SK-N-SH (cell line): ENCODE data around the gene PLEKHA4.
"Not testable (repeated sequence)": the region's sequence is repeated elsewhere in the genome, so short reads cannot be mapped to it uniquely, and the experiment has no call there.

Experiments
- CTCF ChIP-seq: fragments of 200-600 bp; sonication (generic); IDR thresholded peaks from 2 replicates; pipeline ENCODE4 v1.6.1; 2017; ENCODE audit warnings: antibody characterized with exemption, mild to moderate bottlenecking, moderate library complexity
- GABPA ChIP-seq: IDR thresholded peaks from 2 replicates; pipeline ENCODE4 v1.4.0; 2012; ENCODE audit warnings: low read depth, mild to moderate bottlenecking
- MEF2A ChIP-seq: IDR thresholded peaks from 2 replicates; pipeline ENCODE4 v1.4.0; 2012; ENCODE audit warnings: low read depth, borderline replicate concordance
- POLR2AphosphoS5 ChIP-seq: IDR thresholded peaks from 2 replicates; pipeline ENCODE4 v1.6.1; 2012; ENCODE audit warnings: low read depth, low read length
- RAD21 ChIP-seq: IDR thresholded peaks from 2 replicates; pipeline ENCODE4 v1.6.1; 2012; ENCODE audit warnings: mild to moderate bottlenecking, low read length
- RFX5 ChIP-seq: IDR thresholded peaks from 2 replicates; pipeline ENCODE4 v1.6.1; 2012; ENCODE audit warnings: mild to moderate bottlenecking, improper control_type of control experiment, low read length
- TCF12 ChIP-seq: IDR thresholded peaks from 2 replicates; pipeline ENCODE4 v1.4.0; 2012
- YY1 ChIP-seq: IDR thresholded peaks from 2 replicates; pipeline ENCODE4 v1.4.0; 2012; ENCODE audit warnings: low read depth, mild to moderate bottlenecking
- ZBTB33 ChIP-seq: IDR thresholded peaks from 2 replicates; pipeline ENCODE4 v1.4.0; 2012; ENCODE audit warnings: low read depth, borderline replicate concordance

- not testable (repeated sequence) for TF ChIP-seq YY1, GABPA, CTCF, RAD21, POLR2AphosphoS5, ZBTB33, TCF12, MEF2A, RFX5
Observed at GRCh38 chr19:48903788-48904187, 35.4 kb upstream of the PLEKHA4 start.
